HEK293 (cell line): ENCODE data around the gene SBNO2.

Source experiments
- ZNF202 ChIP-seq: fragments of 450-650 bp; formaldehyde crosslinking; IDR thresholded peaks from 2 replicates; pipeline ENCODE4 v1.5.1; 2016; ENCODE audit warnings: missing biosample characterization, missing genetic modification characterization, borderline replicate concordance
- ZNF660 ChIP-seq: fragments of 450-650 bp; IDR thresholded peaks from 2 replicates; pipeline ENCODE4 v1.5.1; 2018; ENCODE audit warnings: missing biosample characterization, mild to moderate bottlenecking, missing genetic modification characterization
- TF ChIP-seq, protein P1 (sequence below): fragments of 450-650 bp; formaldehyde crosslinking; IDR thresholded peaks from 2 replicates; pipeline ENCODE4 v1.5.1; 2016; ENCODE audit warnings: missing biosample characterization, missing genetic modification characterization
- TF ChIP-seq, protein P2 (sequence below): fragments of 450-650 bp; formaldehyde crosslinking; IDR thresholded peaks from 2 replicates; pipeline ENCODE4 v1.5.1; 2016; ENCODE audit warnings: missing biosample characterization, missing genetic modification characterization
- TF ChIP-seq, protein P3 (sequence below): fragments of 450-650 bp; formaldehyde crosslinking; optimal IDR thresholded peaks from 2 replicates; pipeline ENCODE3; 2016; ENCODE audit warnings: missing biosample characterization, mild to moderate bottlenecking, missing genetic modification characterization

DNA sequence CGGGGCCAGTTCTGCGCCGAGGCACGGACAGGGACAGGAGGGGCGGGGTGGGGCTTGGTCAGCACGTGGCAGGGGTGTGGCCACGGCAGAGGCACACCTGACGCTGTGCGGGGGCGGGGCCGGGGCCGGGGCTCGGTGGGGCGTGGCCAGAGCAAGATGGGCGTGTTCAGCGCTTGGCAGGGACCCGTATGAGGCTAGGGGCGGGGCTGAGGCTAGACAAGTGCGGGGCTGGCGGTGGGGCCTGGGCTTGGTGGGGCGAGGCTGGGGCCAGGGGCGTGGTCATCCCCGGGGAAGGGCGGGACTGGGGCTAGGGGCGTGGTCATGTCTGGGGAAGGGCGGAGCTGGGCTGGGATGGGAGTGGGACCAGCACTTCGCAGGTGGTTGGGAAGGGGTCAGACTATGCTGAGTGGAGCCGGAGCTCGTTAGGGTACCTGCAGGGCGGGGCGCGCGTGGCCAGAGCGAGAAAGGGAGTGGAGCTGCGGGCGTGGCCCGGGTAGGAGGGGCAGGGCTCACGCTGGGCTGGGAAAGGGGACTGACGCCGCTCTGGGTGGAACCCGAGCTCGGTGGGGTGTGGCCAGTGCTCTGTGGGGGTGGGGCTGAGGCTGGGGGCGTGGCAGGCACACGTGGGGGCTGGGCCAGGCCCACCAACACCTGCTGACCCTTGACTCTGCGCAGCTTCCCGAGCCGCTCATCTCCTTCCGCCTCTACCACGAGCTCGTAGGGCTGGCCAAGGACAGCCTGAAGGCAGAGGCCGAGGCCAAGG, 91.7 kb downstream of the SBNO2 start:
- TF ChIP-seq, protein P1, sequence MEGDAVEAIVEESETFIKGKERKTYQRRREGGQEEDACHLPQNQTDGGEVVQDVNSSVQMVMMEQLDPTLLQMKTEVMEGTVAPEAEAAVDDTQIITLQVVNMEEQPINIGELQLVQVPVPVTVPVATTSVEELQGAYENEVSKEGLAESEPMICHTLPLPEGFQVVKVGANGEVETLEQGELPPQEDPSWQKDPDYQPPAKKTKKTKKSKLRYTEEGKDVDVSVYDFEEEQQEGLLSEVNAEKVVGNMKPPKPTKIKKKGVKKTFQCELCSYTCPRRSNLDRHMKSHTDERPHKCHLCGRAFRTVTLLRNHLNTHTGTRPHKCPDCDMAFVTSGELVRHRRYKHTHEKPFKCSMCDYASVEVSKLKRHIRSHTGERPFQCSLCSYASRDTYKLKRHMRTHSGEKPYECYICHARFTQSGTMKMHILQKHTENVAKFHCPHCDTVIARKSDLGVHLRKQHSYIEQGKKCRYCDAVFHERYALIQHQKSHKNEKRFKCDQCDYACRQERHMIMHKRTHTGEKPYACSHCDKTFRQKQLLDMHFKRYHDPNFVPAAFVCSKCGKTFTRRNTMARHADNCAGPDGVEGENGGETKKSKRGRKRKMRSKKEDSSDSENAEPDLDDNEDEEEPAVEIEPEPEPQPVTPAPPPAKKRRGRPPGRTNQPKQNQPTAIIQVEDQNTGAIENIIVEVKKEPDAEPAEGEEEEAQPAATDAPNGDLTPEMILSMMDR (tag by site-specific recombination): no peak
- TF ChIP-seq, protein P2, sequence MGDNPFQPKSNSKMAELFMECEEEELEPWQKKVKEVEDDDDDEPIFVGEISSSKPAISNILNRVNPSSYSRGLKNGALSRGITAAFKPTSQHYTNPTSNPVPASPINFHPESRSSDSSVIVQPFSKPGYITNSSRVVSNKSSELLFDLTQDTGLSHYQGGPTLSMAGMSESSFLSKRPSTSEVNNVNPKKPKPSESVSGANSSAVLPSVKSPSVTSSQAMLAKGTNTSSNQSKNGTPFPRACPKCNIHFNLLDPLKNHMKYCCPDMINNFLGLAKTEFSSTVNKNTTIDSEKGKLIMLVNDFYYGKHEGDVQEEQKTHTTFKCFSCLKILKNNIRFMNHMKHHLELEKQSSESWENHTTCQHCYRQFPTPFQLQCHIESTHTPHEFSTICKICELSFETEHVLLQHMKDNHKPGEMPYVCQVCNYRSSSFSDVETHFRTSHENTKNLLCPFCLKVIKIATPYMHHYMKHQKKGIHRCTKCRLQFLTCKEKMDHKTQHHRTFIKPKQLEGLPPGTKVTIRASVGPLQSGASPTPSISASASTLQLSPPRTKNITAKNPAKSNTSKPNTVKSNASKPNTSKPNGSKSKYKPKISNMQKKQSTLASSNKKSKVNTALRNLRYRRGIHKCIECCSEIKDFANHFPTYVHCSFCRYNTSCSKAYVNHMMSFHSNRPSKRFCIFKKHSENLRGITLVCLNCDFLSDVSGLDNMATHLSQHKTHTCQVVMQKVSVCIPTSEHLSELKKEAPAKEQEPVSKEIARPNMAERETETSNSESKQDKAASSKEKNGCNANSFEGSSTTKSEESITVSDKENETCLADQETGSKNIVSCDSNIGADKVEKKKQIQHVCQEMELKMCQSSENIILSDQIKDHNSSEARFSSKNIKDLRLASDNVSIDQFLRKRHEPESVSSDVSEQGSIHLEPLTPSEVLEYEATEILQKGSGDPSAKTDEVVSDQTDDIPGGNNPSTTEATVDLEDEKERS (tag by site-specific recombination): no peak
- TF ChIP-seq, protein P3, sequence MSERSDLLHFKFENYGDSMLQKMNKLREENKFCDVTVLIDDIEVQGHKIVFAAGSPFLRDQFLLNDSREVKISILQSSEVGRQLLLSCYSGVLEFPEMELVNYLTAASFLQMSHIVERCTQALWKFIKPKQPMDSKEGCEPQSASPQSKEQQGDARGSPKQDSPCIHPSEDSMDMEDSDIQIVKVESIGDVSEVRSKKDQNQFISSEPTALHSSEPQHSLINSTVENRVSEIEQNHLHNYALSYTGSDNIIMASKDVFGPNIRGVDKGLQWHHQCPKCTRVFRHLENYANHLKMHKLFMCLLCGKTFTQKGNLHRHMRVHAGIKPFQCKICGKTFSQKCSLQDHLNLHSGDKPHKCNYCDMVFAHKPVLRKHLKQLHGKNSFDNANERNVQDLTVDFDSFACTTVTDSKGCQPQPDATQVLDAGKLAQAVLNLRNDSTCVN: peak; percentile 35
- TF ChIP-seq ZNF202 (tag by site-specific recombination) (no peak), ZNF660 (tag by site-specific recombination) (no peak)
